ENCODE data around the gene CLDN9.
A peak's percentile ranks its signal among the peaks of the same experiment; 100 is the strongest.

Gene CLDN9

DNA sequence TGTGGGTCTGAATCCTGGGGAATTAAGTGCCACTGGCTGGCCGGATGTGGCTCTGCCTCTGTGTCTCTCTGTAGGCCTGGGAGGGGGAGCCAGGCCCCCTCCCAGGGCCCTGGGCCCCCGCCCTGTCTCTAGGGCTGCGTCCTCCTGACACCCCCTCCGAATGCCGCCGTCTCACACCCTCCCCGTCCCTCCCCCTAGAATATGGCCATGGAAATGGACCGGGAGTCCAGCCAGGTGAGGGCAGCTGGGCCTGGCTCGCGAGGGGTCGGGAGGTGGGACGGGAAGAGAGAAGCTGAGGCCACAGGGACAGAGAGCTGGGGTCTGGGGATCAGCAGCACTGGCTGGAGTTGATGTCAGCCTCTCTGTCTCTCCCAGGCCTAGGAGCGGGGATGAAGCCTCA lies 16.4 kb upstream of the CLDN9 start:
- DNase-seq: no peak

DNA sequence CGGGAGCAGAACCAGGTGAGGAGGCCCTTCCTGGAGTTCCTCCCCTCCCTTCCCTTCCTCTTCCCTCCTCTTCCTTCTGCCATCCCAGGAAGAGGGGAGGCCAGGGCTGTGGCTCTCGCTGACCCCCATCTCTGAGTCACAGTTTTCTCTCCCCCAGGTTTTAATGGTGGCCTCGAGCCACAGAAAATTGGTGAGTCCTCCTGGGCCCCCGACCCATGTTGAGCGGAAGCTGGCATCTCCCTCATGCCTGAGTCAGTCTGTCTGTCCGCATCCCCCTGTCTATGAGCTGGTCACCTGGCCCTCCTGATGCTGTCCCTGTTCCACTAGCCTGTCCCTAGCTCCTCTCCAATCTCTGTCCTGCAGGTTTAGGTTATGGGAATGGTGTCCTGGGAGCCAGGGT lies 12.8 kb upstream of the CLDN9 start:
- DNase-seq: no peak

GRCh38 chr16:3000540-3000939 lies 12.2 kb upstream of the CLDN9 start:
- no peak for DNase-seq

- DNase-seq: no peak
These were observed 11.4 kb upstream of the CLDN9 start for GRCh38 chr16:3001316-3001715.

DNA sequence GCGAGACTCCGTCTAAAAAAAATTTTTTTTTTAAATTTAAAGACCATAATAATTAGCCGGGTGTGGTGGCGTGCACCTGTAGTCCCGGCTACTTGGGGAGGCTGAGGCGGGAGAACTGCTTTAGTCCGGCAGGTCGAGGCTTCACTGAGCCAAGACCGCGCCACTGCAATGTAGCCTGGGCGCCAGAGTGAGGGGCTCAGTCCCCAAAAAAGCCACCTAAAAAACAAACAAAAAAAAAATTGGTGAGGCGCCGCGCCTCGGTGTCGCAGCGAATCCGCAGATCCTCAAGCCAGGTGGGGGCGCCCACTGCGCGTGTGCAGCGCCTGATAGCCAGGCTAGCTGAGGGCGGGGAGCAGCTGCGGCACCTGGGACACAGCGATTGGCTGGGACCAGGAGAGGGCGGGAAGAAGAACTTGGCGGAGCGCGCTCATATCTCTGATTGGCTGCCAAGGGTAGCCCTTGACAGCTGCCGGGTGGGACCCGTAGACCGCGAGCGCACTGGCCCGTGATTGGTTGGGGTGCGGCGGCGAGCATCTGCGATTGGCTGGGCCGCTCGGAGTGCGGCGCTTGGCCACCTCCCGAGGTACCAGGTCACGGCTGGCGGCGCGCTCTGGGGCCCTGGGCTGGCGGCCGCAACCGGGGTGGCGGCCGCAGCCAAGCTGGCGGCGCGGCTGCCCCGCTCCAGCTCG lies 9.0 kb upstream of the CLDN9 start:
- peak; percentile 96 for DNase-seq

DNA sequence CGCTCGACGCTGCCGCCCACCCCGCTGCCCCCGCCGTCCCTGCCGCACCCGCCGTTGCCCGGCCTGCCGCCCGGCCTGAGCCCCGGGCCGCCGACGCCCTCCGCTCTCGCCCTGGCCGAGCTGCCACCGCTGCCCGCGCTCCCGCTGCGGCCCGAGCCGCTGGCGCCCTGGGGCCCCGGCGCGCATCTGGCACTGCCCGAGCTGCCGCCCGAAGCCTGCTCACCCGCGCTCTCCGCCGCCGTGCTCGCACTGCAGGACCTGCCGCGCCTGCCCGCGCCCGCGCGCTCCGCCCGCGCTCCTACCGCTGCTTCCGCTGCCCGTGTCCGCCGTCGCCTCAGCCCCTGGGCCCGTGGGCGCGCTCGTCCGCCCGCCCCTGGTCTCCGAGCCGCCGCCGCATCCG lies 8.4 kb upstream of the CLDN9 start:
- no peak for DNase-seq

- no peak for DNase-seq
These were observed 7.9 kb upstream of the CLDN9 start for GRCh38 chr16:3004781-3005284.

GRCh38 chr16:3007059-3007956 lies 5.4 kb upstream of the CLDN9 start:
- no peak for DNase-seq

GRCh38 chr16:3007957-3008689 lies 4.6 kb upstream of the CLDN9 start:
- no peak for DNase-seq

- DNase-seq: no peak
These were observed 4.1 kb upstream of the CLDN9 start for GRCh38 chr16:3008690-3009037.

DNA sequence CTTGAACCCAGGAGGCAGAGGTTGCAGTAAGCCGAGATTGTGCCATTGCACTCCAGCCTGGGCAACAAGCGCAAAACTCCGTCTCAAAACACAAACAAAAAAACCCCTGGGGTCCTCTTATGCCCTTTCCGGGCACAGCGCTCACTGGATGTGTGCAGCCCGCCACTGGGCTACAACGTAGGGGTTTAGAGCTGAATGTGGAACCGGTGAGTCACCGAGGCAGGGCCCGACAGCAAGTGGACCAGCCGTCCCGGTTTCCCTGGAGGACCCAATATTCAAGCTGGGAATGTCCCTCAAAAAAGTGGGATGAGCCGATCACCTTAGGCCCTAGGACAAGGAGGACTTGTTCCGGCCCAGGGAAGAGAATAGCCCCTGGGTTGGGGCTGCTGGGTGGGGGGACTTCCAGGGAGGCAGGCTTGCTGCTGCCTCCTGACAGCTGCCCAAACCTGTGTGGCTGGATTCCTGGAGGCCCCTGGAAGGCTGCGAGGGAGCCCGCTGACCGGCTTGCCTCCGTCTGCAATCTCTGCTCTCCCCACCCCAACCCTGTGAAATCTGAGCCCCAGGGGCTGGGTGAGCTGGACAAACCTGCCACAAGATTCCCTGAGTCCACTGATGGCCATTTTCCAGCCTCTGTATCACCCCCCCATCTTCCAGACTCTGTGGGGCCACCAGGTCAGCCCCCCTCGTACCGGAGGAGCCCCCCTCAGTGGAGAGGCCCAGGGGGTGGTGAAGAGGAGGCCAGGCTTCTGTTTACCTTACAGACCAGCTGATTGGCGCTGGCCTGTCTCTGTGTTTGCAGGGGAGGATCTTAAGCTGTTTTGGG lies 2.9 kb upstream of the CLDN9 start:
- DNase-seq: no peak

DNA sequence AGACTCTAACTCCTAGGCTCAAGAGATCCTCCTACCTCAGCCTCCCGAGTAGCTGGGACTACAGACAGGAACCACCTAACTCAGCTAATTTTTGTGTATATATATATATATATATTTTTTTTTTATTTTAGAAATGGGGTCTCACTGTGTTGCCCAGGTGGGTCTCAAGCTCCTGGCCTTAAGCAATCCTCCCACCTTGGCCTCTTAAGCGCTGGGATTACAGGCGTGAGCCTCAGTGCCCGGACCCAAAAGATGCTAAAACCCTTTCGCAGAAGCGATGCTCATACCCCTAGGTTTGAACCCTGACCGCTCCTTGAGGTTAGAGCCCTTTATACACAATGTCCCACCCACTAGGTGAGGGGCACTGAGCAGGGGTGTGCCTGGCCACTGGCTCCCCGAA lies 2.2 kb upstream of the CLDN9 start:
- DNase-seq: no peak

GRCh38 chr16:3012246-3012645 lies 477 bp upstream of the CLDN9 start:
- no peak for DNase-seq

GRCh38 chr16:3013491-3013951 lies 798 bp downstream of the CLDN9 start:
- DNase-seq: no peak

DNA sequence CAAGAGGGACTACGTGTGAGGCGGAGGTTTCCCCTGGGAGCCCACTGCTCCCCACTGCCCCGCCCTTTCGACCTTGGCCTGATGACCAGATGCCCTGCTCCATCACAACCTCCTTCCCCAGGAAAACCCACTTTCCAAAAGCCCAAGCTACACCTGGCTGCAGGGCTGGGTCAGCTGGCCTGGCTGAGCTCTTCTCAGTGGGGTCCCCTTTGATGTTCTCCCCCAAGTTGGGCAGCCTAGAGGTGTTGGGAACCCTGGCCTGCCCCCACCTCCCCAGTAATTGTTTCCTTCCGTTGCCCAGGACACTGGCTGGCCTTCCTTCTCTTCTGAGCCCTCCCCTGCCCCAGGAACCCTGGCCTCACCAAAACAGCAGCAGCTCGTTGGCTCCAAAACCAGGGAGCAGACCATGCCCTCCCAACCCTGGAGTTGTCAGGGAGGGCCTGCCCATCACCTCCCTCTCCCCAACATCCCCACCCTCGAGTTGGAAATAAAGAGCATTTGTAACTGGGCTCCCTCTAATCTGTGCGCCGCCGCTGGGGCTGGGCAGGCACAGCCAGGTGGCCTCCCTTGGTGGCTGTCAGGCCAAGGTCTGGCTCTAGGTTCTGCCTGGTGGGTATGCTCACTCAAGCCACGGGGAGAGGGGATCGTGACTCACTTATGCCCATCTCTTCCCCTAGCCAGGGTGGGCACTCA lies 1.4 kb downstream of the CLDN9 start:
- DNase-seq: no peak

DNA sequence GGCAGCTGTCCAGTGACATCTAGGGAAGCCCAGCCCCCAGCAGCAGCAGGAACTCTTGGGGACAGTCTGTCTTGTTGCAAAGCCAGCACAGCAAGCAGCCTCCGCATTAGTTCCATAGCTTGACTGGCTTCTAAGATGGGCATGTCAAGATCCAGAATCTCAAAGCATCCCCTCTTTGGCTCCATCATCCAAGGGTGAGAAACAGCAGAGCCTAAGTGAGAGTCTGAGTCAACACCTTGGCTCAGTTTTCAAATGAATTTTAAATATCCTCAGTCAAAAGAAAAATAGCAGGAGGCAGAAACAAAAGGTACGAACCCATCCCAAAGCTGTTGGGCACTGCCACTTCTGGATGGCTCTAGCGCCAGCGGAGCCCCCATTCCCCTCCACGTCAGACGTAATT lies 2.2 kb downstream of the CLDN9 start:
- DNase-seq: no peak

- DNase-seq: no peak
These were observed 3.3 kb downstream of the CLDN9 start for GRCh38 chr16:3015865-3016521.

DNA sequence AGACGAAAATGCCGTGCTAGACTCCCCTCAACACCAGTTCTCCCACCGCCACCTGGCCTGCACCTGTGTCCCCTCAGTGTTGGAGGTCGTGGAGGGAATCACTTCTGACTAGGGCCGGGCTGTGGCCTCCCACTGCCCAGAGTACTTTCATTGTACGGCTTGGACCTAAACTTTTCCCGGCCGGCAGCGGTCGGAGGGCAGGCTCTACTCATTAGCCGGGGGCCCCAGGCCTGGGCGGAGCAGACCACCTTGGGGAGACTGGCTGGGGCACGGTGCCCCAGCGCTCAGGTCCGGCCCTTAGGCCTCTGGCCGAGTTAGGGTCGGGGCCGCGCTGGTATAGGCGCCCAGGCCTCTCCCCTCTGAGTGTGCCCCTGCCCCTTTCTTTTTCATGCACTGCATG lies 4.6 kb downstream of the CLDN9 start:
- no peak for DNase-seq

DNA sequence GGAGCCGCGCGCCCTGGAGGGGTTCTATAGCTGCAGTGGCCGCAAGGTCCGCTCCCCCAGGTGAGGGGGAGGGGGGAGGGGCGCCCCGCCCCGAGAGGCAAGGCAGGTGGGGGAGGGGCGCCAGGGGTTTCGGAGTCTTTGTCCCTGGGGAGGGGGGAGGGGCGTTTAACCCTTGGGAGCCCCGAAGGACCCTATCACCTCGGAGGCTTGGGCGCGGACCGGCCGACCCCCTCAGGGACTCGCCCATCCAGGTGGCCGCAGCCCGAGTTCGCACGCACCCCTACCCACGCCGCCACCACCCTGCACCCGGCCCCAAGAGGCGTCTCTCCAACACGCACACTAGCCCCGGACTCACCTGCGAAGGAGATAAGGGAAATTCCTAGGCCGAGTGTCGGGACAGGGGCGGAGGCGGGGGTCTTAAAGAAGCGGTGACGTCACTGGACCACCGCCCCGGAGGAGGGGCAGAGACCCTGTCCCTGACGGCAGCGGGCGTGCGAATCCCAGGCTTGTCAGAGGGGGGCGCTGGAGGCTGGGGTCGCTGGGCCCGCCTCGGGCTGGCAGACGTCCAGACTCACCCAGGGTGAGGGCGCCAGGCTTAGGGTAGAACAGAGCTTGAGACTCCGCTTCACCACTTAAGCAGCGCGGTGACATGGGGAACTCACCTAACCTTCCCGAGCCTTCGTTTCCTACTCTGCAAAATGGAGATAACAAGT lies 5.2 kb downstream of the CLDN9 start, which contains the start of gene CLDN6:
Gene CLDN6 (minus strand): TSS at position 390 of the 713 bp plus-strand sequence. CDS start 2,162 bp downstream, outside the sequence.
- no peak for DNase-seq

DNA sequence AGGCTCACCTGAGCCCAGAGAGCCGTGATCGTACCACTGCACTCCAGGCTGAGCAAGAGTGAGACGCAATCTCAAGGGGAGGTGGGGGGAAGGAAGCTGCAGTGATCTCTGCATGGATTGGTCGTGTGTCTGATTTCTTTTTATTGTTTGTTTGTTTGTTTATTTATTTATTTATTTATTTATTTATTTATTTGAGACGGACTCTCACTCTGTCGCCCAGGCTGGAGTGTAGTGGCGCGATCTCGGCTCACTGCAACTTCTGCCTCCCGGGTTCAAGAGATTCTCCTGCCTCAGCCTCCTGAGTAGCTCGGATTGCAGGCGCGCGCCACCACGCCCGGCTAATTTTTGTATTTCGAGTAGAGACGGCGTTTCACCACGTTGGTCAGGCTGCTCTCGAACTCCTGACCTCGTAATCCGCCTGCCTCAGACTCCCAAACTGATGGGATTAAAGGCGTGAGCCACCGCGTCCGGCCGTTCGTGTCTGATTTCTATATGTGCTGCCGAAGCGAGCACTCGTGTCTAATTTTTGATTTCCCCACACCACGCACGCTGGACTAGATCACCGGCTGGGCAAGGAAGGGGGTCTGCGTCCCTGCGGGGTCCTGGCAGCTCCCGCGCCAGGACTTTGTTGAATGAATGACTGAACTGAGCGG lies 7.0 kb downstream of the CLDN9 start:
- DNase-seq: no peak
